HT1080 (cell line): ENCODE data around the gene POM121. TPM values are rescaled to one million over a fixed set of nuclear protein-coding genes. Genes with fewer than 3 reads are reported as not detected.
"Not testable (repeated sequence)": the region's sequence is repeated elsewhere in the genome, so short reads cannot be mapped to it uniquely, and the experiment has no call there.

Source experiments
- DNase-seq: peaks from one replicate; pipeline ENCODE4 v3.0.0-alpha.2; 2015; ENCODE audit warnings: low read depth
- small RNA-seq: library from RNA; depleted of rRNA; stranded (forward); fragments of <200 nt; gene quantifications from one replicate; pipeline ENCODE3, GENCODE V24; 2014
- total RNA-seq: library from RNA; depleted of rRNA; stranded (reverse); fragments of >200 nt; shearing (Covaris generic); gene quantifications from 2 replicates; pipeline ENCODE4 v1.2.3, GENCODE V29; 2014; rRNA removed

Gene POM121
- total RNA-seq, 1 experiment from 2014 or later, result 11.2 TPM

GRCh38 chr7:72995484-72995883 lies 70.6 kb downstream of the POM121 start:
- DNase-seq, result not testable (repeated sequence)

DNA sequence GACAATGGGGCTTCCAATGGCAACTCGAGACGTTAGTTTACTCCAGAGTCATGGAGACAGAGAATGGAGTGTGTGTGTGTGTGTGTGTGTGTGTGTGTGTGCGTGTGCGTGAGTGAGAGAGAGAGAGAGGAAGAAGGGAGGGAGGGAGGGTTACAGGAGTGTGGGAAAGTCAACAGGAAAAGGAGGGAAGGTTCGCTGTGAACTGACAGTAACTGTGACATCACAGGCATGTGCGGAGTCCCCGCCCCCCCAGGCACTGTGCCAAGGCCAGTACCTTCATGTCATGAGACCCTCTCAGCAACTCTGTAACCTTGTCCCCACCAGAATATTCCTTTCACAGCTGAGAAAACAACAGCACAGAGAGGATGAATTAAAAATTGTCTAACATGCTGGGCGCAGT lies 72.6 kb downstream of the POM121 start:
- not testable (repeated sequence) for DNase-seq

GRCh38 chr7:72997887-72998468 lies 73.1 kb downstream of the POM121 start:
- DNase-seq, result not testable (repeated sequence)

Small RNA genes within 50 kb of the gene (small RNA-seq; reads per million reads assigned to genes)
- not detected for gene RF00019

Other genes with a start within 250 kb of the POM121 start
- 1.7 TPM in 2 replicates for gene TYW1B, start 96.9 kb upstream of the POM121 start, total RNA-seq
- gene TRIM74, start 44.4 kb downstream of the POM121 start, total RNA-seq, result not detected in 2 replicates
- gene SPDYE8, start 104.7 kb downstream of the POM121 start, total RNA-seq, result not detected in 2 replicates
- gene SPDYE11, start 132.8 kb downstream of the POM121 start, total RNA-seq, result not detected in 2 replicates
- gene SPDYE9, start 160.9 kb downstream of the POM121 start, total RNA-seq, result not detected in 2 replicates